Activated naive CD8-positive, alpha-beta T cell (primary cell): ENCODE results near the gene KRAS.

ENCODE experiments used
- H3K27ac Mint-ChIP-seq: one replicate; pipeline ENCODE4 v1.8.0; 2021; ENCODE audit warnings: mixed read lengths
- H3K27me3 Mint-ChIP-seq: one replicate; pipeline ENCODE4 v1.8.0; 2021; ENCODE audit warnings: mixed read lengths
- H3K36me3 Mint-ChIP-seq: one replicate; pipeline ENCODE4 v1.8.0; 2021; ENCODE audit warnings: mixed read lengths
- H3K4me1 Mint-ChIP-seq: one replicate; pipeline ENCODE4 v1.8.0; 2021; ENCODE audit warnings: low read depth, mixed read lengths
- H3K4me3 Mint-ChIP-seq: one replicate; pipeline ENCODE4 v1.8.0; 2021; ENCODE audit warnings: mild to moderate bottlenecking, mixed read lengths
- H3K9me3 Mint-ChIP-seq: one replicate; pipeline ENCODE4 v1.8.0; 2021; ENCODE audit warnings: low read depth, mixed read lengths

The KRAS gene

DNA sequence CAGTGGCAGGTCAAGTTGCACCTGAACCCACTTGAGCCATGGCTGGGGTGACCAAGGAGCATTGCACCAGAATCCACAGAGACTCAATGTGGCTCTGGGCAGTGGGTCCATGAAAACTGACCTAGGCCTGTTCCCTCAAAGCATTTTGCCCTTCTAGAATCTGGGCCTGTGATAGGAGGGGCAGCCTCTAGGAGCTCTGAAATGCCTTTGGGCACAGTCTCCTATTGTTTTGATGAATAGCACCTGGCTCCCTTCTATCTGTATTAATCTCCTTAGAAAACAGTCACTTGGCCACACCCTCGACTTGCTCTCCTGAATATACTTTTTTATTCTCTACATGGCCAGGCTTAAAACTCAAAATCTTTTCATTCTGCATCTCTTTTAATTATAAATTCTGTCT lies 14.1 kb upstream of the KRAS start:
- no peak overlapping the region for H3K4me3 Mint-ChIP-seq
- H3K27me3 Mint-ChIP-seq, result no peaks in the 10 kb centered on the region
- H3K9me3 Mint-ChIP-seq, result no peaks in the 10 kb centered on the region
- no peaks in the 10 kb centered on the region for H3K36me3 Mint-ChIP-seq
- no peak overlapping the region for H3K27ac Mint-ChIP-seq
- peaks cover 6% of the 10 kb centered on the region for H3K4me1 Mint-ChIP-seq

- Mint-ChIP-seq H3K9me3 (no peaks in the 10 kb centered on the region), H3K27me3 (no peaks in the 10 kb centered on the region), H3K4me3 (no peak overlapping the region), H3K4me1 (no peaks in the 10 kb centered on the region), H3K36me3 (no peaks in the 10 kb centered on the region), H3K27ac (no peak overlapping the region)
Observed at GRCh38 chr12:25264114-25264513, 13.4 kb upstream of the KRAS start.

DNA sequence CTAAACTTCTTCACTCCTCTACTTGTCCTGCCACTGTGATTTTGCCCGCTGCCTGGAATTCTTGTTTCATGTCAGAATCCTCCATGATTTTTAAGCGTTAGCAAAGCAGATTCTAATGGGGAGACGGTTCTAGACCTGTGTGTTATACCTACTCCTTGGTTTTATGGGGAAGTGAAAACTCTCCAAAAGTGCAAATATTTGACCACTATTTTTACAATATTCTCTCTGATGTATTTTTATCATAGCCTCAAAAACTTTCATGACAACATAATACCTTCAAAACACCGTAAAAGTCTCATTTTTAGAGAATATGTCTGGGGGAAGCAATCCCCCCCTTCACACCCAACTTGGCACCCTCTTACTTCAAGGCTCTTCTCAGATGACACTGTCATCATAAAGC lies 12.9 kb upstream of the KRAS start:
- Mint-ChIP-seq H3K9me3 (no peaks in the 10 kb centered on the region), H3K4me3 (no peak overlapping the region), H3K36me3 (no peaks in the 10 kb centered on the region), H3K4me1 (no peaks in the 10 kb centered on the region), H3K27me3 (no peaks in the 10 kb centered on the region), H3K27ac (no peak overlapping the region)

DNA sequence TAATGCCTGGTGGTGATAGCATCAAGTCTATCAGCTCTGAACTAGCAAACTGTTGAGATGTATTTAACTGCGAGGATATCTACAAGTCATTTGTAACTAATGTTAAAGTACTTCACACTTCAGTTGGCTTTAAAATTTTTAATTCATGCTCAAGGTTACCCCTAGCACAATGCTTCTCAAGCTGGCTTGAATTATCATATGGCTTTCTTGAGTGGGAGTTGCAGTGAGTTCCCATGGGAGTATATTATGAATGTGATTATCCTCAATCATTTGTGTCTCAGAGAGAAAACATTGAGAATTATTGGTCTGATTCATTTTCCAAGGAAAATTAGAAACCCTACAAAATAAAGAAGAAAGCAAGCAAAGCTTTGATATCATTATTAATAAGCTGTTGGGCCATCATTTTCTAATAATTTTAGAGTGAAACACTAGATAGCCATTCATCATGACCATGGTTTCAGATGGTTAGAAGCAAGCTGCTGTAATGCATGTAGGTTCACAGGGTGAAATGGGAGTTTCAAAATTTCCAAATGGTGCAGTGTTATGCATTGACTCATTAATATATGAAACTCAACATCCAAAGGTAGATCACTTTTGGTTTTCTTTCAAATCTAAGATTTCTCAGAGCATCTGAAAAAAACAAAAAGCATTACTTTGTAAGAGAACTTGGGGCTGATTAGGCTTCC lies 11.8 kb upstream of the KRAS start:
- H3K4me1 Mint-ChIP-seq, result no peaks in the 10 kb centered on the region
- no peaks in the 10 kb centered on the region for H3K36me3 Mint-ChIP-seq
- H3K27ac Mint-ChIP-seq, result no peak overlapping the region
- H3K9me3 Mint-ChIP-seq, result no peaks in the 10 kb centered on the region
- H3K27me3 Mint-ChIP-seq, result no peaks in the 10 kb centered on the region
- no peak overlapping the region for H3K4me3 Mint-ChIP-seq

DNA sequence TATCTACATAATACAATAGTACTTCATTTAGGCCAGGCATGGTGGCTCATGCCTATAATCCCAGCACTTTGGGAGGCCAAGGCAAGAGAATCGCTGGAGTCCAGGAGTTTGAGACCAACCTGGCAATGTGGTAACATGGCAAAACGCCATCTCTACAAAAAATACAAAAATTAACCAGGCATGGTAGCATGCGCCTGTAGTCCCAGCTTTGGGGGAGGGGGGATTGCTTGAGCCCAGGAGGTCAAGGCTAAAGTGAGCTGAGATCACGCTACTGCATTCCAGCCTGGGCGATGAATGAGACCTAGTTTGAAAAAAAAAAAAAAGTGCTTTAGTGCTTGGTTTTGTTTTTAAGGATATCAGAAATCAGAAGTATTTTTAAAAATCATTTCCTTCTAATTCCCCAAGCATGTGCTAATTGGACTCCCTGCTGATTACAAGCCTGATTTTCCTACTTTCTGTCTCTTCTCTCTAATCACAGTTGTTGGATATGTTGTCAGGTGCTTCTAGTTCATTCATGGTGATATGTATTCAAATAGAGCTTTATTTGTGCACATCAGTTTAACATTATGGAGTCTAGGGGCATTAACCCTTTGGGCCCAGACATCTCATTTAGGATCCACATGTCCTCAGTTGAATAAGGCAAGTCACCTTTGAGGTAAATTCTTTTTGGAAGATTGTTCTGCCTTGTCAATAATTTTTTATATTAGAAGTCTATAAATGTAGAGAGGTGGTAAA lies 7.0 kb upstream of the KRAS start:
- H3K4me1 Mint-ChIP-seq, result peaks cover 9% of the 10 kb centered on the region
- no peak overlapping the region for H3K27ac Mint-ChIP-seq
- no peaks in the 10 kb centered on the region for H3K27me3 Mint-ChIP-seq
- no peaks in the 10 kb centered on the region for H3K36me3 Mint-ChIP-seq
- H3K9me3 Mint-ChIP-seq, result no peaks in the 10 kb centered on the region
- no peak overlapping the region for H3K4me3 Mint-ChIP-seq

DNA sequence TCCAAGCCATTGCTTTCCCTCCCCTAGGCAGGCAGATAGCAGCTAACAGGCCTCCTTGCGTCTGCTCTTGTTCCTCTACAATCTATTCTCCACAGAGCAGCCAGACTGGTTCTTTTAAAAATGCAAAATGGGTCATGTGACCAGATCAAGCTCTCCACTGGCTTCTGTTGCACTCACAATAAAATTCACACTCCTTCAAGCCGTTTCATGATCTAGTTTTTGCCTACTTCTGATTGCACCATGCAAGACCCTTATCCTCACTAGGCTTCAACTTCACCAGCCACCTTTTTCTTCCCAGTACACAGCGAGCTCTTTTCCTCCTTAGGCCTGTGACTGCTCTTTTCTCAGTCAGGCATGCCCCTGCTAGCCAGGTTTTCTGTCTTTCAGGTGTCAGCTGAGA lies 6.1 kb upstream of the KRAS start:
- peaks cover 4% of the 10 kb centered on the region for H3K9me3 Mint-ChIP-seq
- H3K36me3 Mint-ChIP-seq, result no peaks in the 10 kb centered on the region
- peaks cover 15% of the 10 kb centered on the region for H3K4me1 Mint-ChIP-seq
- H3K27me3 Mint-ChIP-seq, result no peaks in the 10 kb centered on the region
- no peak overlapping the region for H3K4me3 Mint-ChIP-seq
- no peak overlapping the region for H3K27ac Mint-ChIP-seq

- no peaks in the 10 kb centered on the region for H3K36me3 Mint-ChIP-seq
- H3K9me3 Mint-ChIP-seq, result peaks cover 4% of the 10 kb centered on the region
- no peaks in the 10 kb centered on the region for H3K27me3 Mint-ChIP-seq
- H3K4me1 Mint-ChIP-seq, result peaks cover 21% of the 10 kb centered on the region
- no peak overlapping the region for H3K4me3 Mint-ChIP-seq
- no peak overlapping the region for H3K27ac Mint-ChIP-seq
Observed at GRCh38 chr12:25256005-25256404, 5.3 kb upstream of the KRAS start.

DNA sequence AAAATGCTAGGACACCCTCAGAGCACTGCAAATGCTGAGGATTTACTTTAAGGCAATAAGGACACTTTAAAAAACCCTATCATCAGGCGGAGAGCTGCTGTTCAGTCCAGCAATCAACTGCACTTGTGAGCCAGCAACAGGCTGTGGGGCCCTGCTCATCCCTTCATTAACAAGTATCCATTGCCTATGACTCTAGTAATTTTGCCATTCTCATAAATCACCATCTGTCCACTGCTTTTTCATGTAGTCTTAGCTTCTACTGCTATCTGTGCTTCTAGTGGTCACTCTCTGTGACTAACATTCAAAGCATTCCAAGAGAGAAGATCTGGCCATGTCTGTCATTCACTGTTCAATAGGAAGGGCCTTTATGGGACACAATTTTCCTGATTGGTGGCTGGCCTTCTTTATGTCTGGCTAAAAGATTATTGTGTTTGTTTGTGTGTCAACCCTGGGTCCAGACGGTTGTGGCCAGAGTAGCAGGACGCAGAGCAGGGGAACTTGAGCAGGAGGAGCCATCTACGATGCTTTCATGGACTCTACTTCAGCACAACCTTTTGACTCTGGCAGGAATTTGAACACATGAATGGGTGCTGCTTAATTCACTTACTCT lies 3.6 kb upstream of the KRAS start:
- Mint-ChIP-seq H3K27me3 (no peaks in the 10 kb centered on the region), H3K9me3 (peaks cover 4% of the 10 kb centered on the region), H3K27ac (no peak overlapping the region), H3K36me3 (no peaks in the 10 kb centered on the region), H3K4me1 (peaks cover 27% of the 10 kb centered on the region), H3K4me3 (no peak overlapping the region)

- Mint-ChIP-seq H3K4me3 (no peak overlapping the region), H3K27ac (no peak overlapping the region)
Observed at GRCh38 chr12:25253371-25254068, 2.8 kb upstream of the KRAS start.

GRCh38 chr12:25252946-25253345 lies 2.2 kb upstream of the KRAS start:
- no peaks in the 10 kb centered on the region for H3K27me3 Mint-ChIP-seq
- H3K27ac Mint-ChIP-seq, result no peak overlapping the region
- H3K36me3 Mint-ChIP-seq, result no peaks in the 10 kb centered on the region
- peaks cover 4% of the 10 kb centered on the region for H3K9me3 Mint-ChIP-seq
- H3K4me1 Mint-ChIP-seq, result peaks cover 36% of the 10 kb centered on the region
- H3K4me3 Mint-ChIP-seq, result peak overlapping the region; percentile 51

More at GRCh38 chr12:25253371-25254068, 2.8 kb upstream of the KRAS start:
- no peaks in the 10 kb centered on the region for H3K36me3 Mint-ChIP-seq
- H3K4me1 Mint-ChIP-seq, result peaks cover 32% of the 10 kb centered on the region
- H3K9me3 Mint-ChIP-seq, result peaks cover 4% of the 10 kb centered on the region
- no peaks in the 10 kb centered on the region for H3K27me3 Mint-ChIP-seq

DNA sequence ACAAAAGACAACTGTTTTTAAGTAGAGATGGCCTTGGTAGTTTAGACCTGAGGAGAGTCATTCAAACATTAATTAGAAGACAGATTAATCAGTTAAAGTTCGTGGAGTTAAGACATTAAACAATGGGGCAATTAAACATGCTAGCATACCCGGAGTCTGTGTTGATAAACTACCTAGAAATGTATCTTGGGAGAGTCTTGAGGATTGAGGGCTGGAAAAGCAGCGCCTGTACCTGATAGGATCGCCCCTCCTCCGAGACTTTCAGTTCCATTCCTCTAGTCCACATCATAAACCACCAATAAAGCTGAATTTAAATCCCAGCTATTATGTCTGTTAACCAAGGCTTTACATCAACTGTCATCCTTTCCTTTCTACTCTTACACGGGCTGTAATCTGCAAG lies 1.0 kb upstream of the KRAS start:
- peaks cover 4% of the 10 kb centered on the region for H3K36me3 Mint-ChIP-seq
- H3K9me3 Mint-ChIP-seq, result peaks cover 4% of the 10 kb centered on the region
- H3K4me1 Mint-ChIP-seq, result peaks cover 43% of the 10 kb centered on the region
- H3K27ac Mint-ChIP-seq, result peak overlapping the region; percentile 54
- no peaks in the 10 kb centered on the region for H3K27me3 Mint-ChIP-seq
- H3K4me3 Mint-ChIP-seq, result peak overlapping the region; percentile 51

DNA sequence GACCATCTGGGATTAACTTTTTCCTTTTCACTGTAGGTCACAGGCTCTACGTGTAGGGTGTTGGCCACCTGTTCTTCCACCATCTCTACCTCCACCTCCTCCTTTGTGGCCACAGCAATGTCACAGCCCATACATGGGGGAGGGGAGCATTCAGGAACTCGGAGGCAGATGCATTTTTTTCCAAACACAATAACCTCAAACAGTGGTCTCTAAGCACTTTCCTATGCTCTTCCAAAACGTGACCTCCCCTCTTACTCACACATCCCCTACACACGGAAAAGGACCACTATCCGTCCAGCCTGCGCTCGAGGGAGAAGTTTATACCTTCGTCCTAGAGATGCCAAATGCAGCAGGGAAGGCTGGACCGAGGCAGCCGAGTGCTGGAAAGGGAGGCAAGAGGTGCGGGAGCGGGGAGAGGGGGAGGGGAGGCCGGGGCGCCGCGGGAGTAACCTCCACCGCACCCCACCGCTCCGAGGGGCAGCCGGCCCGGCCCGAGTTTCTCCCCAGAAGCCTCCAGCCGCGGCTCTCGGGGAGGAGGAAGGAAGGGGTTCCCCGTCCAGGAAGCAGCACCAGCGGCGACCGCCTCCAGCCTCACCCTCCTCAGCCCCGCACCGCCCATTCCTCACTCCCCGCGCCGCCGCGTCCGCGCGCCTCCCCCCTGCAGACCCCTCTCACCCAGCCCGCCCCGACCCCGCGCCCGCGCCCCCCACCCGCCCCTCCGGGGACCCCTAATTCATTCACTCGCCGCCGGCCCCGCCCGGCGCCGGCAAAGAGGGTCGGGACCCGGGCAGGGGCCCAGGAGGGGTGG lies 594 bp downstream of the KRAS start:
- Mint-ChIP-seq H3K4me1 (peaks cover 56% of the 10 kb centered on the region), H3K9me3 (peaks cover 4% of the 10 kb centered on the region), H3K36me3 (peaks cover 7% of the 10 kb centered on the region), H3K27me3 (no peaks in the 10 kb centered on the region), H3K27ac (peak overlapping the region; percentile 88), H3K4me3 (peak overlapping the region; percentile 91)

GRCh38 chr12:25248732-25249131 lies 2.0 kb downstream of the KRAS start:
- H3K36me3 Mint-ChIP-seq, result peaks cover 10% of the 10 kb centered on the region
- peaks cover 64% of the 10 kb centered on the region for H3K4me1 Mint-ChIP-seq
- H3K27ac Mint-ChIP-seq, result no peak overlapping the region
- H3K27me3 Mint-ChIP-seq, result no peaks in the 10 kb centered on the region
- peaks cover 4% of the 10 kb centered on the region for H3K9me3 Mint-ChIP-seq
- H3K4me3 Mint-ChIP-seq, result peak overlapping the region; percentile 91

GRCh38 chr12:25248137-25248536 lies 2.6 kb downstream of the KRAS start:
- Mint-ChIP-seq H3K4me1 (peaks cover 62% of the 10 kb centered on the region), H3K27me3 (no peaks in the 10 kb centered on the region), H3K36me3 (peaks cover 10% of the 10 kb centered on the region), H3K9me3 (peaks cover 4% of the 10 kb centered on the region), H3K4me3 (no peak overlapping the region), H3K27ac (no peak overlapping the region)
